GM10266 (cell line): Measurements from ENCODE around the gene RING1.

Experiments used
- DNase-seq: peaks from one replicate; pipeline ENCODE4 v3.0.0; 2012; ENCODE audit errors: extremely low spot score
- CTCF ChIP-seq: IDR thresholded peaks from 2 replicates; pipeline ENCODE4 v1.5.1; 2012; ENCODE audit warnings: mild to moderate bottlenecking, low read depth; ENCODE audit not compliant: control insufficient read depth, insufficient read depth; ENCODE audit errors: missing control alignments

Gene RING1

GRCh38 chr6:33191383-33192104 lies 16.8 kb upstream of the RING1 start:
- TF ChIP-seq CTCF = no peak

GRCh38 chr6:33192105-33192646 lies 16.1 kb upstream of the RING1 start, which contains the start of gene COL11A2:
COL11A2 (minus strand) TSS chr6:33192467; CDS start chr6:33192240, 227 bp downstream.
- DNase-seq = no peak
- TF ChIP-seq CTCF = no peak

More at GRCh38 chr6:33191383-33192104, 16.8 kb upstream of the RING1 start:
- no peak for DNase-seq

GRCh38 chr6:33192671-33193602 lies 15.4 kb upstream of the RING1 start:
- TF ChIP-seq CTCF = no peak
- DNase-seq = peak; percentile 56

- no peak for DNase-seq
Observed at GRCh38 chr6:33193619-33194018, 14.7 kb upstream of the RING1 start.

GRCh38 chr6:33194431-33194979 lies 13.8 kb upstream of the RING1 start:
- DNase-seq = no peak
- TF ChIP-seq CTCF = no peak

More at GRCh38 chr6:33193619-33194018, 14.7 kb upstream of the RING1 start:
- no peak for TF ChIP-seq CTCF

GRCh38 chr6:33195304-33196165 lies 12.8 kb upstream of the RING1 start:
- TF ChIP-seq CTCF = no peak

More at GRCh38 chr6:33195304-33196165, 12.8 kb upstream of the RING1 start:
- DNase-seq = no peak
